Stimulated activated memory B cell treated with anti-CD40 and anti-IgM and Interleukin-4, amounts not matched to agents 10 μg/mL and 1 μg/mL and 100 μg/mL, for 72 hours (primary cell): ENCODE data around the gene ZNF746.
"Not testable (repeated sequence)": the region's sequence is repeated elsewhere in the genome, so short reads cannot be mapped to it uniquely, and the experiment has no call there.

Experiments used
- ATAC-seq: fragments of 150-1000 bp; cut with Tn5 transposase; 2 replicates; pipeline ENCODE4 v1.10.0; 2021
- H3K27ac Mint-ChIP-seq: one replicate; pipeline ENCODE4 v1.8.0; 2022; ENCODE audit warnings: mild to moderate bottlenecking, mixed read lengths
- H3K27me3 Mint-ChIP-seq: one replicate; pipeline ENCODE4 v1.8.0; 2022; ENCODE audit warnings: mixed read lengths
- H3K36me3 Mint-ChIP-seq: one replicate; pipeline ENCODE4 v1.8.0; 2022; ENCODE audit warnings: mixed read lengths
- H3K4me1 Mint-ChIP-seq: one replicate; pipeline ENCODE4 v1.8.0; 2022; ENCODE audit warnings: mixed read lengths
- H3K4me3 Mint-ChIP-seq: one replicate; pipeline ENCODE4 v1.8.0; 2022; ENCODE audit warnings: mild to moderate bottlenecking, moderate library complexity, mixed read lengths
- H3K9me3 Mint-ChIP-seq: one replicate; pipeline ENCODE4 v1.8.0; 2022; ENCODE audit warnings: mixed read lengths

The ZNF746 gene

DNA sequence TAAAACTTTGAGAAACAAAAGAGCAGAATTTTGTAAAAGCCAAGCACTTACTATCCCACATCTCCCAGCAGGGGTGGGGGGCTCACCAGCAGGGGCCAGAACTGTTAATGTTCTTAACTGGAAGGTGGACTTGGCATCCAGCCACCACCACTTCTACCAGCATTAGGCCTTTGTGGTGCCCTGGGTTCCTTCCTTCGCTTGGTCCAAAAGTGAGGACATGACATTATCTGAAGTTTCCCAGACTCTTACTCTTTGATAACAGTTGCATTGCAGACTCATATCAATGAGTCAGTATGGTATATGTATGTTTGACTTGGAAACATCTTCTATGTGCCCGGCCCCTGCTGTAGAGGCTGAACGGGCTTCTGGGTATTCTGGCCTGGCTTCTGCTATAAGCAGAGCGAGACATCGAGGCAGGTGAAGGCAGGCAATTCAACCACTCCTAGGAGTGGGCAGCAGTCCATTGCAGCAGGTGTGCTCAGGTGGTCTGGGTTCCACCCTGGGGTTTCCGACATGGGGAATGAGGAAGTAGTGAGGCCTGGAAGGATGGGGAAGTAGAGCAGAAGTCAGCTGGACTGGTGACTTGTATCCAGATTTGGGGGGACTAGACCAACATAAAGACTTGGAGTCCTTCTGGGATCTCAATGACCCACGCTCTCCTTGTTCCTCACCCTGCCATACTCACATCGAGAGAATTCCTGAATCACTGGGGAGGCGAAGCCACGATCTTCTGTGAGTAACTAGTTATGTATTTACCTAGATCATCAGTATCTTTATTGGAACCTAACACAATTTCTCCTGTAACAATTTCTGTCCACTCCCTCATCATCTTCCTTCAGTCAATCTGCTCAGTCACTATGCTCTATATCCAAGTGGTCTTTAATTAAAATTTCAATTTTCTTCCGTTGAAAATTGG is 40.8 kb downstream of the ZNF746 start:
- ATAC-seq = no peak
- no peaks in the 10 kb centered on the region for H3K27me3 Mint-ChIP-seq
- no peak overlapping the region for H3K27ac Mint-ChIP-seq
- peaks cover 38% of the 10 kb centered on the region for H3K4me1 Mint-ChIP-seq
- peaks cover 24% of the 10 kb centered on the region for H3K36me3 Mint-ChIP-seq
- H3K4me3 Mint-ChIP-seq = no peak overlapping the region
- no peaks in the 10 kb centered on the region for H3K9me3 Mint-ChIP-seq

DNA sequence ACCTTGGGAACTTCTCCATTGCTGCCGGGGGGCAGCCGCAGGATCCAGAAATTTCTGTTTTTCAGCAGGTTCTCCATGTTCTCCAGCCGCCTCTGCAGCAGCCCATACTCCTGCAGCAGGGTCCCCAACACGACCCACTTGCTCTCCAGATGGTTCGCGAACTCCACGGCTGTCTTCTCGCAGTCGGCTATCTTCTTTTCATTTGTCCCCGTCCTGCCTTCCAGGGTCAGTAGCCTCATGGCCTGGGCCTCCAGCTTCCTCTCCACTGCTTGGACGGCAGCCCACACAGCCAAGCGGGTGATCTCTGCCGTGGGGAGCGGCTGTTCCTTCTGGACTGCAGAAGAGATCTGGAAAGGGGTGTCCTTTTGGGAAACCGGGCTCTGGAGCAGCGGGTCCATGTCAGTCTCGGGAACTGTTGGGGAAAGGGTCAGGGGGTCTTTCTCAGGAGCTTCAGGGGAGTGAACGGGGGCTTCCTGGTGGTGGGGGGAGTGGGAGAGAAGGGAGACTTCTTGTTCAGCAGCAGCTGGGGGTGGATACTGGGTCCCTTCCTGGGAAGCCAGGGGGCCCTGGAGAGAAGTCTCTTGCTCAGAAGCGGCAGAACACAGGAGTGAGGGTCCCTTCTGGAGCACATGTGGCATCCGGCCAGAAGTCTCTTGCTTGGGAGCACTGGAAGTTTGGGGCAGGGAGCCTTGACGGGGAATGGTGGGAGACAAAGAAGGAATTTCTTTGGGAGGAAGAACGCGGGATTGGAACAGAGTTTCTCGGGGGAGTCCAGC is 42.2 kb downstream of the ZNF746 start:
- Mint-ChIP-seq H3K36me3 (peaks cover 33% of the 10 kb centered on the region), H3K27ac (no peak overlapping the region), H3K4me3 (no peak overlapping the region), H3K9me3 (no peaks in the 10 kb centered on the region), H3K4me1 (peaks cover 31% of the 10 kb centered on the region), H3K27me3 (no peaks in the 10 kb centered on the region)
- ATAC-seq = no peak

DNA sequence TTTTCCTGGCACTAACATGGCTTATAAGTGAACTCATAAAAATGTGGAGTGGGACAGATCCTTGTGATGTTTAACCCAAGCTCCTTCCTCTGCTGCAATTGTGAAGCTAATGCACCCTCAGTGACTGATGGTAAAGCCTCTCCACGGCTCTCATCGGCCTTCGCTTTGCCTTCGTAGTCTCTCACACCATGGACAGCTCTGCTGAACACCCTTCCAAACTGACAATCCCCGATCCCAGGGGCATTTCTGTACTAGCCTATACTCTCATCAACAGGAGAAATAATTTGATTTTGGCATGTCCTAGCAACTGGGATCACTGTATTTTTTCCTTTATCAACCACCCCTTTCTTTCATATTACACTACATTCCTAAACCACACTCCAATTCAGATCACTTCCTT is 42.9 kb downstream of the ZNF746 start:
- Mint-ChIP-seq H3K27ac (no peak overlapping the region), H3K27me3 (no peaks in the 10 kb centered on the region), H3K9me3 (no peaks in the 10 kb centered on the region), H3K36me3 (peaks cover 39% of the 10 kb centered on the region), H3K4me3 (no peak overlapping the region), H3K4me1 (peaks cover 31% of the 10 kb centered on the region)
- ATAC-seq = no peak

DNA sequence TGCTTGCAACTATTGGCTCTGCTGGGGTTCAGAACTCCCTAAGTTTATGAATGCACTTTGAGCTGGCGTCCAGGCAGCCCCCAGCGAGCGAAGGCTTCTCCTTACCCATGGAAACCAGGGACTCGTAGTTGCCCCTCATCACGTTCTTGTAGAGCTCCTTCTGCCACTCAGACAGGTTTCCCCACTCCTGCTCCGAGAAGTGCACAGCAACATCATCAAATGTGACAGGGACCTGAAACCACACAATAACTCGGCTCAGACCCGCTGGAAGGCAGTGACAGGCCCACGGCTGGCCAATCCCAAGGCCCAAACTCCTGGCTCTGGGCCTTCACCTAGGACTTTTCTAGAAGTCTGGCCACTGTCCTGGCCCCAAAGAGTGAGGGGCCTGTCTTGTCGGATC is 43.6 kb downstream of the ZNF746 start:
- Mint-ChIP-seq H3K27ac (no peak overlapping the region), H3K27me3 (no peaks in the 10 kb centered on the region), H3K36me3 (peaks cover 46% of the 10 kb centered on the region), H3K9me3 (no peaks in the 10 kb centered on the region), H3K4me1 (peaks cover 29% of the 10 kb centered on the region), H3K4me3 (no peak overlapping the region)
- no peak for ATAC-seq

DNA sequence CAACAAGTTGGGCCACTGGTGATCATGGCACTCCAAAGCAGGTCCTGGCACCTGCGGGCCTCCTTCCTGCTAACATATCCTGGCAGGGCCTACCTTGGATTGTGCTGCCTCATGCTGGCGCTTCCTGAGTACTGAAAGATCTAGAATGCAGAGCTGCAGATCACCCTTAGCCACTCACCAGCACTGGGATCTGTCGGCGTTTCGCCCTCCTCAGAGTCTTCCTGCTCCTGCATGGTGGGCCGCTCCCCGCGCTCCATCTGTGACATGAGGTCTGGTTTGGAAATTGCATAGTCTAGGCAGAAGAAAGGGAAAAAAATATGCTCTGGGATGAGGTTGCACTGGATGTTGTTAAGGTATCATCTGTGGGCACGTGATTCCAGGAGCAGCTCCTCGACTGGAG is 46.8 kb downstream of the ZNF746 start:
- ATAC-seq = no peak
- peaks cover 7% of the 10 kb centered on the region for H3K4me1 Mint-ChIP-seq
- no peak overlapping the region for H3K4me3 Mint-ChIP-seq
- no peak overlapping the region for H3K27ac Mint-ChIP-seq
- H3K36me3 Mint-ChIP-seq = peaks cover 68% of the 10 kb centered on the region
- H3K9me3 Mint-ChIP-seq = no peaks in the 10 kb centered on the region
- H3K27me3 Mint-ChIP-seq = no peaks in the 10 kb centered on the region

DNA sequence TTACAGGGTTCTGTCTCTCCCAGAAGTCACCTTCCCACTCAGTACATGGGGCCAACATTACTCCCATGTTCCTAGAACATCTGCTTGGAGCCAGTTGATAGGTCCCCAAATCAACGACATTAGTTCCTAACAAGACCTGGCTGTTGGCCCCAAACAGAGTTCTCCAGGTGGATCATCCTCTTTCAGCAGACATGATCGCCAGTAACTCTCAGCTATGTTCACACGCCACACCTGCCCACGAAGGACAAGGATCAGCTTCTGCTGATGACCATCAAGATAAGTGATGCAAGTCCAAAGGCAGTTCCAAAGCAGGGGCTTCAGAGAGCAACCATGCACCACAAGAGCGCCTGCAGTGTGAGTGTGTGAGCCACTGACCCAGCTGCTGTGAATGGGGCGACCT is 47.7 kb downstream of the ZNF746 start:
- Mint-ChIP-seq H3K27me3 (no peaks in the 10 kb centered on the region), H3K4me1 (peaks cover 4% of the 10 kb centered on the region), H3K27ac (no peak overlapping the region), H3K9me3 (no peaks in the 10 kb centered on the region), H3K4me3 (no peak overlapping the region), H3K36me3 (peaks cover 68% of the 10 kb centered on the region)
- ATAC-seq = no peak

DNA sequence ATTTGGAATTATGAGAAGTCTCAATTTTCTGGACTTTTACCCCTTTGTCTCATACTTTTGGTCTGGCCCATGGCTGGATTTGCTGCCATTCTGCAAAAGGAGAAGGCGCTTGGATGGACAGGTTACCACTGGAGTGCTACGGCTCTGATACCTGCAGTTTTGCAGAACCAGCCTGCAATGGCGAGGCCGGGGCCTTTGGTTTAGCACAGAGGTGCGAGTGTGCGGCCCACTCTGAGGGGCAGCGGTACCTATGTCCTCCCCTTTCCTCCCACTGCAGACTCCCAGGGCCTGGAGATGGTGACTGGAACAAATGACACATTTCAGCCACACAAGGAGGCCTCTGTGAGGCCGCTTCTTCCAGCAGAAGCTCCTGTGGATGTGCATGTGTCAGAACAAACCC is 48.6 kb downstream of the ZNF746 start:
- Mint-ChIP-seq H3K9me3 (no peaks in the 10 kb centered on the region), H3K4me3 (no peak overlapping the region), H3K27me3 (no peaks in the 10 kb centered on the region), H3K27ac (no peak overlapping the region), H3K36me3 (peaks cover 68% of the 10 kb centered on the region), H3K4me1 (peaks cover 7% of the 10 kb centered on the region)
- no peak for ATAC-seq

DNA sequence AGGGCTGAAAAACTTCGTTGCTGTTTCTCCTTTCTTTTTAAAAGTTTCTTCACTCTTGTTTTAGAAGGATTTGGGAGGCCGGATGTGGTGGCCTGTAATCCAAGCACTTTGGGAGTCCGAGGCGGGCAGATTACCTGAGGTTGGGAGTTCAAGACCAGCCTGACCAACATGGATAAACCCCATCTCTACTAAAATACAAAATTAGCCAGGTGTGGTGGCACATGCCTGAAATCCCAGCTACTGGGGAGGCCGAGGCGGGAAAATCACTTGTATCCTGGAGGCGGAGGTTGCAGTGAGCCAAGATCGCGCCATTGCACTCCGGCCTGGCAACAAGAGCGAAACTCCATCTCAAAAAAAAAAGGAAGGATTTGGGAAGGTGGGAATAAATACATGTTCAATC is 51.6 kb downstream of the ZNF746 start:
- H3K4me1 Mint-ChIP-seq, H3K27ac Mint-ChIP-seq, ATAC-seq, H3K4me3 Mint-ChIP-seq, H3K9me3 Mint-ChIP-seq, H3K27me3 Mint-ChIP-seq: not testable (repeated sequence)
- peaks cover 68% of the 10 kb centered on the region for H3K36me3 Mint-ChIP-seq

DNA sequence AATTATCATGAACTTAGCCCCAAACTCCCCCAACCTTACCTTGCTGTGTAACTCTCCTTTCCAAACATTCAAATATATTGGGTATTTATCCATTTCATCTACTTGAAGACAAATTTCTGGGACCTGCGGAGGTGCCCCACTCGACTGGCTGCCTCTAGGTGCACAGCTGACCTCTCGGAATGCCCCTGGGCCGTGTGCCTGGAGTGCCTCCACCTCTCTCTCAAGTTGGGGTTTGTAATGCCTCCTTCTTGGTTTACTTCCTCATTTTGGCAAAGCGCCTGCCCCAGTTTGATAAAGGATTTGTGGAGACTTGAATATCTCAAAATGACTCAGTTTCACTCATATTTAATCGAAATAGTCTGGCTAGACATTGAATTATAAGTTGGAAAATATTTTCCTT is 53.3 kb downstream of the ZNF746 start:
- Mint-ChIP-seq H3K27ac (no peak overlapping the region), H3K36me3 (peaks cover 55% of the 10 kb centered on the region), H3K4me3 (no peak overlapping the region), H3K27me3 (no peaks in the 10 kb centered on the region), H3K4me1 (peaks cover 7% of the 10 kb centered on the region), H3K9me3 (no peaks in the 10 kb centered on the region)
- no peak for ATAC-seq

DNA sequence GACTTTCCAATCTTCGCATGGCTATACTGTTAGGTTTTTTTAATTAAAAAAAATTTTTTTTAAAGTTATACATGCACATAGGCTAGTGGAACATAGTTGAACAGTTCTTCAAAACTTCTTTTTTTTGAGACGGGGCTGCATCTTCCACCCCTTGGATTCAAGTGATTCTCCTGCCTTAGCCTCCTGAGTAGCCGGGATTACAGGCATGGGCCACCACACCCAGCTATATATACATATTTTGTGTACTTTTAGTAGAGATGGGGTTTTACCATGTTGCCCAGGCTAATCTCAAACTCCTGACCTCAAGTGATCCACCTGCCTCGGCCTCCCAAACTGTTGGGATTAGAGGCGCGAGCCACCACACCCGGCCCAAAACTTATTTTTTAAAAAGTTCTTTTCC is 54.1 kb downstream of the ZNF746 start:
- no peak overlapping the region for H3K4me3 Mint-ChIP-seq
- no peak for ATAC-seq
- H3K4me1 Mint-ChIP-seq = peaks cover 7% of the 10 kb centered on the region
- peaks cover 56% of the 10 kb centered on the region for H3K36me3 Mint-ChIP-seq
- no peaks in the 10 kb centered on the region for H3K27me3 Mint-ChIP-seq
- H3K9me3 Mint-ChIP-seq = no peaks in the 10 kb centered on the region
- no peak overlapping the region for H3K27ac Mint-ChIP-seq

DNA sequence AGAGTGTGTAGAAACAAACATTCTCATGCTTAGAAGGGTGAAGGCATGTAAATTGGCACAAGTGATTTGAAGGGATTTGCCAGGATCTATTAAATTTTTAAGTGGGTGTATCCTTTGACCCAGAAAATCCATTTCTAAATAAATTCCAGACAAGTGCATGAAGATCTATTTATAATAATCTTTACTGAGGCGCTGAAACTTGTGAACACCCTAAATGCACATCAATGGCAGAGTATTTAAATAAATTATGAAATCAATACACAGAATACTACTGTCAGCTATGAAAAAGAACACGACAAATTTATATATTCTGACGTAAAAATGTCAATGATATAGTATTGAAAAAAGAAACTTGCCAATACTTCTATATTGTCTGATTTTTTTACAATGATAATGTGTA is 54.7 kb downstream of the ZNF746 start:
- H3K4me3 Mint-ChIP-seq = no peak overlapping the region

DNA sequence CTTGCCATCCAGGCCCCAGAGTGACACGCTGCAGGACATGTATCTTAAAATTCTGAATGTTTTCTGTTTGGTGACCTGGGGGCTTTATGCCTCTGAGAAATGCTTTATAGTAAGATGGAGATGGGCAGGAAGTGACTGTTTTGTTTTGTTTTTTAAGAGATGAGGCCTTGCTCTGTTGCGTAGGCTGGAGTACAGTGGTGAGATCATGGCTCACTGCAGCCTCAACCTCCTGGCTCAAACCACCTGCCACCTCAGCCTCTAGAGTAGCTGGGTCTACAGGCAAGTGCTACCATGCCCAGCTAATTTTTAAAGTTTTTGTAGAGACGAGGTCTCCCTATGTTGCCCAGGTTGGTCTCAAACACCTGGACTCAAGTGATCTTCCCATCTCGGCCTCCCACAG is 57.4 kb downstream of the ZNF746 start:
- Mint-ChIP-seq H3K27me3 (no peaks in the 10 kb centered on the region), H3K4me3 (no peak overlapping the region), H3K9me3 (no peaks in the 10 kb centered on the region), H3K36me3 (peaks cover 48% of the 10 kb centered on the region), H3K4me1 (peaks cover 6% of the 10 kb centered on the region), H3K27ac (no peak overlapping the region)
- ATAC-seq = no peak

More for the DNA sequence above, 54.7 kb downstream of the ZNF746 start:
- Mint-ChIP-seq H3K27me3 (no peaks in the 10 kb centered on the region), H3K4me1 (peaks cover 7% of the 10 kb centered on the region), H3K9me3 (no peaks in the 10 kb centered on the region), H3K36me3 (peaks cover 56% of the 10 kb centered on the region), H3K27ac (no peak overlapping the region)
- ATAC-seq = no peak

DNA sequence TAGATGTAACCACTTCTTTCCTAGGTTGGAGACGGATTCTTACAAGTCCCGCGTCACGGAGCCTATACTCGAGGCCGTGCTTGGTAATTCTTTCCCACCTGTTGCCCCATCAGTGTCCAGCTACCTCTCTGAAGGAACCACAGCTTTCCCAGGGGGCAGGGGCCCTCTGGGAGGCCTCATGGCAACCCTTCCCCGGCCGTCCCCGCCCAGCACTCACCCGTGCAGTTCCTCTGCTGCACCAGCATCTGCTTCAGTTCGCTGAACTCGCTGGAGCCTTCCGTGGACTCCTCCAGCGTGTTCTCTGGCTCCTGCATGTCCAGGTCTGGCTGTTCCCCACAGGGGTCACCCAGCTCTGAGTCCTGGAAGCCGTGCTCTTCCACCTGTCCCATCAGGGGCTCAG is 61.3 kb downstream of the ZNF746 start:
- Mint-ChIP-seq H3K4me1 (no peaks in the 10 kb centered on the region), H3K9me3 (no peaks in the 10 kb centered on the region), H3K4me3 (no peak overlapping the region), H3K36me3 (peaks cover 67% of the 10 kb centered on the region), H3K27ac (no peak overlapping the region), H3K27me3 (no peaks in the 10 kb centered on the region)
- ATAC-seq = no peak

DNA sequence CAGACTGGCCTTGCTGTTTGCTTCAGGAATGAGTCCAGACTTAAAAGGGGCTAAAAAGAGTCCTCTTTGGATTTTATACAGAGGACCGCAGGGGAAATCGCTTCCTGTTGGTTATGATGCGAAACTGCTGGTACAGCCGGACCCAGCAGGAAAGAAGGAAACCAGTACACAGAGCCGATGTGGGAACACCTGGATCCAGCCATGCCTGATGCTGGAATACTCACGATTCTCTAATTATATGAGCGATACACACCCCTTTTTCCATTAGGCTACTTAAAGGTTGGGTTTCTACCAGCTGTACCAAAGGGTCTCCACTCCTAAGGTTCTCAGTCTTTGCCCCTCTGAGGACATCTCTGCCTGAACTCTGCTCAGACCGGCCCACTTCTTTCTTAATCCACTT is 64.5 kb downstream of the ZNF746 start:
- Mint-ChIP-seq H3K9me3 (no peaks in the 10 kb centered on the region), H3K4me1 (no peaks in the 10 kb centered on the region), H3K4me3 (no peak overlapping the region), H3K27me3 (no peaks in the 10 kb centered on the region), H3K27ac (no peak overlapping the region), H3K36me3 (peaks cover 81% of the 10 kb centered on the region)
- ATAC-seq = no peak

DNA sequence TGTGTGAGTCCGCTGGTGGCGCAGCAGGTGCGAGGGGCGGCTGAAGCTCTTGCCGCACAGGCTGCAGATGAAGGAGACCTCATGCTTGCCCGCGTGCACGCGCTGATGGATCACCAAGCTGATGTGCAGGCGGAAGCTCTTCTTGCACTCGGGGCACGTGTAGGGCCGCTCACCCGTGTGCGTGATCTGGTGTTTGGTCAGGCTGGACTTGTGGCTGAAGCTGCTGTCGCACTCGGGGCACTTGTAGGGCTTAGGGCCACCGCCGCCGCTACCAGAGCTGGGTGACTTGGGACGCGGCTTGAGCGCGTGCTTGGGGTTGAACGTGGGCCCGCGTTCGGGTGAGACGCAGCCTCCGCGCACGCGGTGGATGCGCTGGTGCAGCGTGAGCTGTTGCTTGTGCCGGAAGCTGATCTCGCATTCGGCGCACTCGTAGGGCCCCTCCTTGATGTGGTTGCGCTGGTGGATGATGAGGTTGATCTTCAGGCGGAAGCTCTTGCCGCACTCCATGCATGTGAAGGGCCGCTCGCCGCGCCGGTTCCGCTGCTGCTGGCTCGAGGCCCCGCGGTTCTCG is 65.4 kb downstream of the ZNF746 start:
- Mint-ChIP-seq H3K27me3 (no peaks in the 10 kb centered on the region), H3K4me1 (no peaks in the 10 kb centered on the region), H3K9me3 (no peaks in the 10 kb centered on the region), H3K36me3 (peaks cover 74% of the 10 kb centered on the region), H3K27ac (no peak overlapping the region), H3K4me3 (no peak overlapping the region)
- peak; percentile 34 for ATAC-seq
